Tibial nerve (tissue), 4 donors: ENCODE results near the gene MKI67. TPM values are rescaled to one million over a fixed set of nuclear protein-coding genes. Genes with fewer than 3 reads are reported as not detected.

Experiments used
- DNase-seq, 2 donors: peaks; one replicate each; pipeline ENCODE4 v3.0.0-alpha.2; 2019; ENCODE audit warnings: low spot score in 2 of 2
- H3K27ac ChIP-seq, 4 donors: fragments of 200-600 bp; sonication (generic) in 3 of 4; one replicate each; pipeline ENCODE4 v1.5.1; 2017 to 2019; ENCODE audit warnings: mild to moderate bottlenecking in 1 of 4
- H3K27me3 ChIP-seq, 2 donors: fragments of 200-600 bp; sonication (generic) in 1 of 2; one replicate each; pipeline versions ENCODE4 v1.5.1 to v1.6.0; 2017 to 2019
- H3K36me3 ChIP-seq, 3 donors: fragments of 200-600 bp; sonication (generic); one replicate each; pipeline ENCODE4 v1.5.1; 2018 to 2019
- H3K4me1 ChIP-seq, 4 donors: fragments of 200-600 bp; sonication (generic) in 3 of 4; one replicate each; pipeline ENCODE4 v1.5.1; 2017 to 2019
- H3K4me3 ChIP-seq, 4 donors: fragments of 200-600 bp; sonication (generic) in 3 of 4; one replicate each; pipeline ENCODE4 v1.5.1; 2017 to 2019; ENCODE audit warnings: mild to moderate bottlenecking in 1 of 4, moderate library complexity in 1 of 4
- H3K9me3 ChIP-seq, 4 donors: fragments of 200-600 bp; sonication (generic) in 3 of 4; one replicate each; pipeline ENCODE4 v1.5.1; 2017 to 2019
- CTCF ChIP-seq, 5 experiments: fragments of 200-600 bp in 3 of 5; fragments of 450-650 bp in 2 of 5; sonication (generic) in 3 of 5; IDR thresholded peaks; one replicate each; pipeline ENCODE4 v1.5.1; 2016 to 2019; ENCODE audit warnings: antibody characterized with exemption in 5 of 5, mild to moderate bottlenecking in 3 of 5, moderate library complexity in 2 of 5
- EP300 ChIP-seq, 2 donors: sonication (generic); formaldehyde crosslinking; IDR thresholded peaks; one replicate each; pipeline ENCODE4 v1.6.1; 2017; ENCODE audit warnings: antibody characterized with exemption in 2 of 2, mild to moderate bottlenecking in 1 of 2
- POLR2A ChIP-seq, 2 donors: fragments of 450-650 bp; IDR thresholded peaks; one replicate each; pipeline ENCODE4 v1.6.1; 2017; ENCODE audit warnings: antibody characterized with exemption in 2 of 2, mild to moderate bottlenecking in 2 of 2, moderate library complexity in 2 of 2
- WGBS, 2 donors: methylation state at CpG; one replicate each; pipeline ENCODE4 v1.1.5; 2018; 5-methylcytosine and 5-hydroxymethylcytosine counted together
- total RNA-seq, 4 donors: library from RNA; depleted of rRNA; stranded (reverse); fragments of >200 nt; gene quantifications; one replicate each; pipeline ENCODE4 v1.1.0, GENCODE V29; 2016

Gene MKI67
- total RNA-seq, 4 donors from 2014 or later, result under 0.01 to 6.9 (median 3.4) TPM

- H3K4me3 ChIP-seq, result no peak overlapping the region
- WGBS, 2 donors, result 75 to 76% methylated on average over 14 of the region's 14 CpGs
- H3K9me3 ChIP-seq, result no peaks in the 10 kb centered on the region
- TF ChIP-seq POLR2A (IDR thresholded peaks at IDR 0.05) (no peak), EP300 (IDR thresholded peaks at IDR 0.05) (no peak), CTCF (IDR thresholded peaks at IDR 0.05) (no peak)
- peak in 1 of 2 donors; percentile 5 for DNase-seq
- peaks cover 0 to 38% (median 27%) of the 10 kb centered on the region in 4 donors for H3K4me1 ChIP-seq
- peak overlapping the region in 1 of 4 donors; percentile 87 for H3K27ac ChIP-seq
- H3K27me3 ChIP-seq, result no peaks in the 10 kb centered on the region
- H3K36me3 ChIP-seq, result peaks cover 0 to 52% (median 0%) of the 10 kb centered on the region in 3 donors
Measured at GRCh38 chr10:128061306-128062300, 64.6 kb downstream of the MKI67 start.

DNA sequence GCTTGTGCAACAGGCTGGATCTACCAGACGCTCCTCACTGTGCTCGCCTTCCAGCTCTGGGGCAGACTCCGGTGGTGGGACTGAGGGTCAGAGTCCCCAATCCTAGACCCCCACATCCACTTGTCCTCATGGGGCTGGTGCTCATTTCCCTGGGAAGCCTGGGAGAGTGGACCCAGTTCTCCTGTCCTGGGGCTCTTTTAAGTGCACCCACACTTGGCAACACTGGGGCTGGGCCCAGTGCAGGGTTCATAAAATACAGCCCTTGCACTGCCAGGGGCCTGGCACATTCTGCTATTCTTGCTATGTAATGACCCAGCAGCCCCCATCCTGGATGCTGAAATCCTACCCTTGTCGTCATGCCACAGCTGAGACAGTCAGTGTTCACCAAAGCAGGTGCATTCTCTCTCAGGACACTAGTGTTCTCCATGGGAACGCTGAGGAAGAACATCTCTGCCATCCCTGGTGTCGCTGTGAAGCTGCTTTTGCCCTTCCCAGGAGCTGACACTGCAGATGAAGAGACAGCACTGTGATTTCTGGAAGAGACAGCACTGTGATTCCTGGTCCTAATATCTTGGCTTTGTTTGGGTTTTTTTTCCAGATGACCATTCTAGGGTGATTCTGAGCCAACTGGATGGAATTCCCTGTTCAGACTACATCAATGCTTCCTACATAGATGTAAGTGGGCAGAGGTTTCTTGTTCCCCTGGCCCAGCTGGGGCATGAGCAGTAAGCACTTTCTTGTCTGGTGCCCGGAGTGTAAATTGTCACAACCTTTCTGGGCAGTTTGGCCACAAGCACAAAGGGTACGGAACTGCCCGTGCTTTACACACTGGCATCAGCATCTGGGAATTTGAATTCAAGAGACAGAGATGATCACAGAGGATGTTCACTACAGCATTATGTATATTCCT lies 65.6 kb downstream of the MKI67 start:
- H3K36me3 ChIP-seq, result peaks cover 0 to 52% (median 0%) of the 10 kb centered on the region in 3 donors
- WGBS, 2 donors, result 85 to 90% methylated on average over 9 of the region's 9 CpGs
- DNase-seq, result peak in 1 of 2 donors; percentile 8
- TF ChIP-seq CTCF (IDR thresholded peaks at IDR 0.05) (no peak), EP300 (IDR thresholded peaks at IDR 0.05) (no peak), POLR2A (IDR thresholded peaks at IDR 0.05) (no peak)
- H3K27ac ChIP-seq, result no peak overlapping the region
- peaks cover 0 to 36% (median 26%) of the 10 kb centered on the region in 4 donors for H3K4me1 ChIP-seq
- H3K4me3 ChIP-seq, result no peak overlapping the region
- H3K9me3 ChIP-seq, result no peaks in the 10 kb centered on the region
- H3K27me3 ChIP-seq, result no peaks in the 10 kb centered on the region

- WGBS, 2 donors, result 0 to 89% methylated on average over 1 of the region's 1 CpG
- H3K27ac ChIP-seq, result no peak overlapping the region
- H3K36me3 ChIP-seq, result peaks cover 0 to 54% (median 0%) of the 10 kb centered on the region in 3 donors
Measured at GRCh38 chr10:128059982-128060293, 66.3 kb downstream of the MKI67 start.

DNA sequence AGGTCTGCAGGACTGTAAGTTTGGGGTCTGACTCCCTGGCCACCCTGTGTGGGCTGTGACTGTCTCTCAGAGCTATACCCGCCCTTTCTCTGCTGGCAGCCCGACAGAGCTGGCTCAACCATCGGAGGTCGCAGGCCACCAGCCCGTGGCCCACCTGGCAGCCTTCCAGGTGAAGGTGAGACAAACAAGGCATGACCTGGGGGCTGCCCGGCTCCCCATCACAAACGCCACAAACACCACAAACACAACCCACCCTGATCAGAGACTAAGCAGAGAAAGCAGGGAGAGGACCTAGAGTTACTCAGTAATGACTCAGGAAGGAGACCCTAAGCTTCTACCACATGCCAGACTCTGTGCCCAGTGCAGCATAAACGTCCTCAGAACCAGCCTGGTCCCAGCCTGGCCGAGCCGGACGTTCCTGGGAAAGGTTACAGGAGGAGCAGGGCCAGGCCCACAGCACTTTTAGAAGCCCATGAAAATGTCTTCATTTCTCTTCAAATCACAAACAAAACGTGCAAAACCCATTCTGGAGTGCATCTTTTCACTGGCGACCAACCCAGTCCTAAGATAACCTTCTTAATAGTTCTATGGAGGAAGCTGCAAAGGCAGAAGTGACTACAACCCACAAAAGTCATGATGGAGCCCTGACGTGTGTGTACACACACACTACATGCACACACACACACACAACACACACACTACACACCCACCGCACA lies 66.8 kb downstream of the MKI67 start:
- no peak for DNase-seq

More at GRCh38 chr10:128059982-128060293, 66.3 kb downstream of the MKI67 start:
- TF ChIP-seq CTCF (IDR thresholded peaks at IDR 0.05), result no peak
- TF ChIP-seq EP300 (IDR thresholded peaks at IDR 0.05), result no peak
- no peak for TF ChIP-seq POLR2A (IDR thresholded peaks at IDR 0.05)
- Histone ChIP-seq H3K4me3 (no peak overlapping the region), H3K9me3 (no peaks in the 10 kb centered on the region), H3K27me3 (no peaks in the 10 kb centered on the region), H3K4me1 (peaks cover 0 to 29% (median 20%) of the 10 kb centered on the region in 4 donors)
- peak in 1 of 2 donors; percentile 2 for DNase-seq

More for the DNA sequence above, 66.8 kb downstream of the MKI67 start:
- H3K4me3 ChIP-seq, result no peak overlapping the region
- TF ChIP-seq CTCF (IDR thresholded peaks at IDR 0.05) (no peak), POLR2A (IDR thresholded peaks at IDR 0.05) (no peak), EP300 (IDR thresholded peaks at IDR 0.05) (no peak)
- peaks cover 0 to 59% (median 0%) of the 10 kb centered on the region in 3 donors for H3K36me3 ChIP-seq
- no peaks in the 10 kb centered on the region for H3K9me3 ChIP-seq
- H3K27me3 ChIP-seq, result no peaks in the 10 kb centered on the region
- peaks cover 0 to 24% (median 16%) of the 10 kb centered on the region in 4 donors for H3K4me1 ChIP-seq
- WGBS, 2 donors, result 76 to 77% methylated on average over 9 to 15 of the region's 15 CpGs
- no peak overlapping the region for H3K27ac ChIP-seq
